ENCODE measurements around the gene DCPS. TPM values are rescaled to one million over a fixed set of nuclear protein-coding genes. Genes with fewer than 3 reads are reported as not detected.
"Not testable (repeated sequence)": the region's sequence is repeated elsewhere in the genome, so short reads cannot be mapped to it uniquely, and the experiment has no call there.

Gene DCPS
- total RNA-seq, 1 donor from 2014 or later, result 8.8 TPM

- no peak for DNase-seq (ENCODE audit: low spot score in 2 of 2, unreplicated experiment in 2 of 2)
- Mint-ChIP-seq H3K36me3 (no peaks in the 10 kb centered on the region), H3K27me3 (ENCODE audit: low read depth) (no peaks in the 10 kb centered on the region), H3K27ac (no peak overlapping the region), H3K9me3 (no peaks in the 10 kb centered on the region), H3K4me1 (peaks cover 39% of the 10 kb centered on the region), H3K4me3 (no peak overlapping the region)
- TF ChIP-seq CTCF (IDR thresholded peaks at IDR 0.05; ENCODE audit: unreplicated experiment), result no peak
Measured at GRCh38 chr11:126359431-126360048, 55.7 kb downstream of the DCPS start.

GRCh38 chr11:126360049-126360446 is 56.2 kb downstream of the DCPS start:
- Mint-ChIP-seq H3K9me3 (no peaks in the 10 kb centered on the region), H3K27ac (no peak overlapping the region), H3K36me3 (no peaks in the 10 kb centered on the region), H3K4me1 (peaks cover 34% of the 10 kb centered on the region), H3K4me3 (no peak overlapping the region), H3K27me3 (ENCODE audit: low read depth) (no peaks in the 10 kb centered on the region)
- no peak for DNase-seq (ENCODE audit: low spot score in 2 of 2, unreplicated experiment in 2 of 2)
- TF ChIP-seq CTCF (IDR thresholded peaks at IDR 0.05; ENCODE audit: unreplicated experiment), result no peak

- no peak for TF ChIP-seq CTCF (IDR thresholded peaks at IDR 0.05; ENCODE audit: unreplicated experiment)
- H3K36me3 Mint-ChIP-seq, result no peaks in the 10 kb centered on the region
- peaks cover 40% of the 10 kb centered on the region for H3K4me1 Mint-ChIP-seq
- no peaks in the 10 kb centered on the region for H3K27me3 Mint-ChIP-seq (ENCODE audit: low read depth)
- H3K9me3 Mint-ChIP-seq, result no peaks in the 10 kb centered on the region
- no peak overlapping the region for H3K4me3 Mint-ChIP-seq
- no peak overlapping the region for H3K27ac Mint-ChIP-seq
- no peak for DNase-seq (ENCODE audit: low spot score in 2 of 2, unreplicated experiment in 2 of 2)
Measured at GRCh38 chr11:126361400-126361799, 57.5 kb downstream of the DCPS start.

DNA sequence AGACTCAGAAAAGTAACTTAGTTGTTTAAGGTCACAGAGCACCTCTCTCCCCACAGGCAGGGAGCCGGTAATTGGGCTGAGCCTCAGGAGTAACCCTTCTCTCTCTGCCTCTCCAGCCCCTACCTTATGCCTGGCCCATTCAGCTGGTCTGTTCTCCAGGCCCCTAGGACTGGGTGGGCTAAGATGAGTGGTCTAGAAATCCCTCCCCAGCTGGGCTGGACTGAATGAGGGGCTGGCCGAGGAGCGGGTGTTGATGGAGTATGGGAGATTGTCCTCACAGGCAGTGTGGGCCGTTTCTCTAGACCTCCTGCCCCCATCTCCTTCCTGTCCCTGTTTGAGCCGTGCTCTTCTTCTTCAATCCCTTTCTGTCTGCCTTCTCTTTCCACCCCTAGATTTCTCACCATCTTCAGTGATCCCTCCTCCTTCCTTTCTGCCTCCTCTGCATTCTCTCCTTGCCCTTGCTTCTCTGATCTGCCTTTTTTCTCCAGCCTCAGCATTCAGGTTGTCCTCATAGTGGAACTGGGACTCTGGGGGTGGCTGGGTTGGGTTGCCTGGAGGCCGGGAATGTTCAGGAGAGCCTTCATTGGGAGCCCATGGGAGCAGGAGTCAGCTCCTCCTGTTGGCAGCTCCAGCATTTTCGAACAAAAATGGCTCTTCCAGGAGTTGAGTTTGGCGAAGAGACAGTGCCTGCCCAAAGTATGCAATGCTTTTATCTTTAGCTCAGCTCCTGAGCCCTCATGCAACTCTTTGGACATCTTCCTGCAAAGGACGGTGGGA is 59.2 kb downstream of the DCPS start:
- TF ChIP-seq CTCF (IDR thresholded peaks at IDR 0.05; ENCODE audit: unreplicated experiment), result no peak
- Mint-ChIP-seq H3K9me3 (no peaks in the 10 kb centered on the region), H3K4me3 (no peak overlapping the region), H3K27me3 (ENCODE audit: low read depth) (no peaks in the 10 kb centered on the region), H3K4me1 (peaks cover 34% of the 10 kb centered on the region), H3K36me3 (no peaks in the 10 kb centered on the region), H3K27ac (no peak overlapping the region)
- DNase-seq (ENCODE audit: low spot score in 2 of 2, unreplicated experiment in 2 of 2), result no peak

DNA sequence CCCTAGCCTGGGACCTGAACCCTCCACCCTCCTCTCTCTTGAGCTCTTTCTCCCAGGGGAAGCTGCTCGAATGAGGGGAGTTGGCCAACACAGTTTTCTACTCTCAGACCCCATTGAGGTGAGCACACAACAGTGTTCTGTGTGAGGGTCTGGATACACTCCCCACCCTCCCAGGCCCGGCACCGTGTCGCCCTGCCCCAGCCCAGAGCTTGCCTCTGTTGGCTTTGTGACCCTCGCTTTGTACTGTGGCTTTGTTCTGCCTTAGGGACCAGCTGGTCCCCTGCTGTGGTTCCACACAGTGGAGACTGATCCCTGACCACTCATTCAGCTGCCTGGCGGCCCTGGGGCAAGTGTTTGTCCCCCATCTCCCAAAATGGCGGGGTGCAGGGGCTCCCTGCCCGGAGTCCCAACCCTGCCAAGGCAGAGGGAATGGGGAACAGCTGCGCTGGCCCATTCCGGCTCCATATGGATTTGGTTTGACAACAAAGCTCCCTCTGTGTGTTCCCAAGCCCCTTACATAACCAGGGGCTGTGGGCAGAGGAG is 59.9 kb downstream of the DCPS start:
- no peaks in the 10 kb centered on the region for H3K27me3 Mint-ChIP-seq (ENCODE audit: low read depth)
- H3K4me3 Mint-ChIP-seq, result no peak overlapping the region
- H3K9me3 Mint-ChIP-seq, result no peaks in the 10 kb centered on the region
- no peak for DNase-seq (ENCODE audit: low spot score in 2 of 2, unreplicated experiment in 2 of 2)
- no peak overlapping the region for H3K27ac Mint-ChIP-seq
- no peak for TF ChIP-seq CTCF (IDR thresholded peaks at IDR 0.05; ENCODE audit: unreplicated experiment)
- peaks cover 31% of the 10 kb centered on the region for H3K4me1 Mint-ChIP-seq
- H3K36me3 Mint-ChIP-seq, result no peaks in the 10 kb centered on the region

GRCh38 chr11:126364735-126365134 is 60.9 kb downstream of the DCPS start:
- peaks cover 24% of the 10 kb centered on the region for H3K4me1 Mint-ChIP-seq
- not testable (repeated sequence) for H3K4me3 Mint-ChIP-seq; H3K9me3 Mint-ChIP-seq; H3K27me3 Mint-ChIP-seq (ENCODE audit: low read depth); DNase-seq (ENCODE audit: low spot score in 2 of 2, unreplicated experiment in 2 of 2); H3K36me3 Mint-ChIP-seq; H3K27ac Mint-ChIP-seq

GRCh38 chr11:126365508-126365907 is 61.6 kb downstream of the DCPS start:
- H3K27me3 Mint-ChIP-seq (ENCODE audit: low read depth); DNase-seq (ENCODE audit: low spot score in 2 of 2, unreplicated experiment in 2 of 2); H3K27ac Mint-ChIP-seq; H3K36me3 Mint-ChIP-seq; H3K4me3 Mint-ChIP-seq; H3K9me3 Mint-ChIP-seq: not testable (repeated sequence)
- peaks cover 21% of the 10 kb centered on the region for H3K4me1 Mint-ChIP-seq

Measured in mesothelial cell of epicardium (in vitro differentiated cells).